GM12872 (cell line): ENCODE results near the gene CNN1.

Source experiments
- CTCF ChIP-seq: IDR thresholded peaks from 3 replicates; pipeline ENCODE4 v1.5.1; 2011; ENCODE audit warnings: low read depth, mild to moderate bottlenecking, low read length, moderate library complexity; ENCODE audit not compliant: insufficient read depth

Gene CNN1

GRCh38 chr19:11499890-11500420, 38.7 kb upstream of the CNN1 start:
- no peak for TF ChIP-seq CTCF

DNA sequence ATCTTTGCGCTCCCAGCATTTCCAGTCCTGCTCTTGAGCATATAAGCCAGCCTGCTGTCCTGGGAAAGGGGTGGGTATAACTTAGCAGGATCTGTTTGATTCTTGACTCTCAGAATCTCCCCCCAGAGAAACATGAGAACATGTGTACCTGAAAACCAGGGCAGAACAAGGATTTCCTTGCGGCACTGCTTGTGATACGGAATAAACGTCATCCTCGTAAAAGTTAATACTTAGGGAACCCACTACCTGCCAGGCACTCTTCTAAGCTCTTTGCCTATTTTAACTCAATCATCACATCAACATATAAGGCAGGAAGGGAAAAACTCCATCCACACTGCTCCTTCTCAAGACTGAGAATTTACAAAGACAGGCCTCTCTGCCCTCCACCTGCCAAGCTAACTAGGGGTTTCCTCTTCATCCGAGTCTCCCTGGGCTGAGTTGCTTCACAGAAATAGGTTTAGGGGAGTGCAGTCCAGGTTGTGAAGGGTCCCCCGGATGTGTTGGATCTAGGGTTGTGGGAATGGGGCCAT, 34.1 kb upstream of the CNN1 start:
- TF ChIP-seq CTCF, result no peak

DNA sequence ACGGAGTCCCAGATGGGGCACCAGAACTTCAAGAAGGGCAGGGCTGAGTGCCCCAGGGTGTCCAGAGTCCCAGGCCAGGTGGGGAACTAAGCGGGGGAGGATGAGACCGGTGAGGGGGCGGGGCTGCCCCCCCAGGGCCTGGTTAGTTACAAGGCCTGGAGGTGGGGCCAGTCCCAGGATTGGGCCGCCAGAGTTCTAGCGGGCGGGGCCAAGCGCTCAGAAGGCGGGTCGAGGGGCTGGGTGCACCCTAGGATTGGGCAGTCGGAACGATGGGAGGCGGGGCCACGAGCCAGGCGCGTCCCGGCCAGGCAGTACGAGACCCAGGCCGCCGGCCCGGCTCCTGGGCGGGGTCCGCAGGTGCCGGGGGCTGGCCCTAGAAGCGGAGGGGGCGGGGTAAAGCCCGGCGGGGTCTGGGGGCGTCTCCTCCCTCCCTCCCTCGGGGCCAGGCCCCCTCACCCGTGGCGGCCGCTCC, 33.6 kb upstream of the CNN1 start:
- no peak for TF ChIP-seq CTCF

- no peak for TF ChIP-seq CTCF
Measured at GRCh38 chr19:11505504-11506100, 33.0 kb upstream of the CNN1 start, which contains the start of gene ZNF653. Gene ZNF653, minus strand, starts transcription at chr19:11505839. Its CDS starts 53 bp downstream, at chr19:11505786.

DNA sequence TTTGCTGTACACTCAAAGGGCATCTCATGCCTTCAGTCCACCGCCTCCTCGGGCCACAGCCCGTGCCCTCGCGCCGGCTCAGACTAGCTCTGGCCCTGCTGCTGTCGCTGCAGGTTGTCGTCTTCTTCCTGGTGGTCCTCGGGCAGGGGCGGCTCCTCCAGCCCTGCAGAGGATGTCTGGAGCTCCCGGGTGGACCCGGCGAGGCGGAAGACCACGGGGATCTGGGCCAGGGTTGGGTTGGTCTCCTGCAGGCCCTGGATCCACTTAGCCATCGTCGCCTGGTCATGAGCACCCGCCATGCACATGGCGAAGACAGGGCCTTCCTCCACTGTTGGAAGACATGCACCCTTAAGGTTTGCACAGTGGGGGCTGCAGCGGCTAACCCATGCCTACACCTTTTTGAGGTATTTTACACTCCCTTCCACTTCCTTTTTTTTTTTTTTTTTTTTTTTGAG, 32.5 kb upstream of the CNN1 start:
- no peak for TF ChIP-seq CTCF

- TF ChIP-seq CTCF, result no peak
Measured at GRCh38 chr19:11506967-11507366, 31.7 kb upstream of the CNN1 start.

GRCh38 chr19:11507370-11508078, 31.1 kb upstream of the CNN1 start:
- no peak for TF ChIP-seq CTCF
